Transverse colon (tissue), 4 donors: ENCODE data around the gene LIFR. TPM values are rescaled to one million over a fixed set of nuclear protein-coding genes. Genes with fewer than 3 reads are reported as not detected.
"Not testable (repeated sequence)": the region's sequence is repeated elsewhere in the genome, so short reads cannot be mapped to it uniquely, and the experiment has no call there.

Experiments
- DNase-seq: peaks from one replicate; pipeline ENCODE4 v3.0.0-alpha.2; 2019
- H3K27ac ChIP-seq, 4 donors: fragments of 200-600 bp; sonication (generic); 2 replicates each; pipeline ENCODE4 v1.5.1; 2016 to 2018; ENCODE audit warnings: inconsistent platforms in 4 of 4
- H3K27me3 ChIP-seq: fragments of 200-600 bp; sonication (generic); 2 replicates; pipeline ENCODE4 v1.5.1; 2017; ENCODE audit warnings: inconsistent platforms
- H3K36me3 ChIP-seq, 4 donors: fragments of 200-600 bp; sonication (generic); 2 replicates each; pipeline ENCODE4 v1.5.1; 2017 to 2019; ENCODE audit warnings: inconsistent platforms in 4 of 4
- H3K4me1 ChIP-seq, 4 donors: fragments of 200-600 bp; sonication (generic); 2 replicates each; pipeline ENCODE4 v1.5.1; 2017 to 2020; ENCODE audit warnings: inconsistent platforms in 4 of 4
- H3K4me3 ChIP-seq, 4 donors: fragments of 200-600 bp; sonication (generic); 1 replicate in 1 of 4; 2 replicates in 3 of 4; pipeline versions ENCODE4 v1.5.1 to v1.6.1; 2017 to 2019; ENCODE audit warnings: inconsistent platforms in 4 of 4
- H3K9me3 ChIP-seq, 2 donors: fragments of 200-600 bp; sonication (generic); 2 replicates each; pipeline ENCODE4 v1.5.1; 2017 to 2019; ENCODE audit warnings: inconsistent platforms in 2 of 2
- EP300 ChIP-seq: sonication (generic); formaldehyde crosslinking; IDR thresholded peaks from one replicate; pipeline ENCODE4 v1.6.1; 2017; ENCODE audit warnings: antibody characterized with exemption, low read depth
- POLR2A ChIP-seq: fragments of 450-650 bp; IDR thresholded peaks from one replicate; pipeline ENCODE4 v1.6.1; 2016; ENCODE audit warnings: antibody characterized with exemption, mild to moderate bottlenecking, moderate library complexity
- POLR2AphosphoS5 ChIP-seq, 3 donors: sonication (generic); formaldehyde crosslinking; IDR thresholded peaks; one replicate each; pipeline ENCODE4 v1.6.1; 2016; ENCODE audit warnings: antibody characterized with exemption in 3 of 3
- WGBS, 2 donors: methylation state at CpG; one replicate each; pipeline ENCODE4 v1.1.5; 2018; ENCODE audit warnings: low coverage in 1 of 2; 5-methylcytosine and 5-hydroxymethylcytosine counted together
- in situ Hi-C, 4 donors: fragments of 200-750 bp; cut with MboI; loops; one replicate each; pipeline versions ENCODE4 v1.15.0 to v1.15.1; 2017; ENCODE audit warnings: low sequenced_read_pairs in 3 of 4, low pct_ligation_motif_present in 1 of 4, low pct_unique_long_range_greater_than_20kb in 1 of 4
- intact Hi-C: fragments of 100-400 bp; cut with DNase I; formaldehyde crosslinking; loops from one replicate; pipeline ENCODE4 v1.15.1; 2023; ENCODE audit warnings: low total_unique reads
- total RNA-seq, 4 donors: library from RNA; depleted of rRNA; stranded (reverse); fragments of >200 nt; gene quantifications; one replicate each; pipeline ENCODE4 v1.1.0, GENCODE V29; 2016
- TF ChIP-seq, protein P1 (sequence below), 5 experiments: fragments of 200-600 bp in 3 of 5; fragments of 450-650 bp in 2 of 5; sonication (generic) in 3 of 5; IDR thresholded peaks; 1 replicate in 2 of 5; 2 replicates in 3 of 5; pipeline ENCODE4 v1.5.1; 2016 to 2017; ENCODE audit warnings: antibody characterized with exemption in 5 of 5, inconsistent platforms in 3 of 5, mild to moderate bottlenecking in 2 of 5, moderate library complexity in 1 of 5

LIFR gene
- total RNA-seq, 4 donors from 2014 or later: 4.9 to 28.1 (median 12.8) TPM

GRCh38 chr5:38569180-38569579 is 12.7 kb upstream of the LIFR start:
- in situ Hi-C loops (loop anchor here in 1 of 4 donors (25.0 kb wide), 1 partner anchor 243 kb away; no protein-coding TSS in a partner anchor), intact Hi-C loops (no loop called here)
- DNase-seq: no peak
- Histone ChIP-seq H3K27ac (no peak overlapping the region), H3K9me3 (no peaks in the 10 kb centered on the region), H3K4me1 (no peaks in the 10 kb centered on the region), H3K27me3 (no peaks in the 10 kb centered on the region), H3K4me3 (no peak overlapping the region), H3K36me3 (no peaks in the 10 kb centered on the region)
- no peak for TF ChIP-seq POLR2AphosphoS5 (IDR thresholded peaks at IDR 0.05)
- TF ChIP-seq POLR2A: no peak
- no peak for TF ChIP-seq EP300
- TF ChIP-seq, protein P1, sequence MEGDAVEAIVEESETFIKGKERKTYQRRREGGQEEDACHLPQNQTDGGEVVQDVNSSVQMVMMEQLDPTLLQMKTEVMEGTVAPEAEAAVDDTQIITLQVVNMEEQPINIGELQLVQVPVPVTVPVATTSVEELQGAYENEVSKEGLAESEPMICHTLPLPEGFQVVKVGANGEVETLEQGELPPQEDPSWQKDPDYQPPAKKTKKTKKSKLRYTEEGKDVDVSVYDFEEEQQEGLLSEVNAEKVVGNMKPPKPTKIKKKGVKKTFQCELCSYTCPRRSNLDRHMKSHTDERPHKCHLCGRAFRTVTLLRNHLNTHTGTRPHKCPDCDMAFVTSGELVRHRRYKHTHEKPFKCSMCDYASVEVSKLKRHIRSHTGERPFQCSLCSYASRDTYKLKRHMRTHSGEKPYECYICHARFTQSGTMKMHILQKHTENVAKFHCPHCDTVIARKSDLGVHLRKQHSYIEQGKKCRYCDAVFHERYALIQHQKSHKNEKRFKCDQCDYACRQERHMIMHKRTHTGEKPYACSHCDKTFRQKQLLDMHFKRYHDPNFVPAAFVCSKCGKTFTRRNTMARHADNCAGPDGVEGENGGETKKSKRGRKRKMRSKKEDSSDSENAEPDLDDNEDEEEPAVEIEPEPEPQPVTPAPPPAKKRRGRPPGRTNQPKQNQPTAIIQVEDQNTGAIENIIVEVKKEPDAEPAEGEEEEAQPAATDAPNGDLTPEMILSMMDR (IDR thresholded peaks at IDR 0.05): no peak
- WGBS, 2 donors: 60 to 73% methylated on average over 1 to 3 of the region's 3 CpGs

DNA sequence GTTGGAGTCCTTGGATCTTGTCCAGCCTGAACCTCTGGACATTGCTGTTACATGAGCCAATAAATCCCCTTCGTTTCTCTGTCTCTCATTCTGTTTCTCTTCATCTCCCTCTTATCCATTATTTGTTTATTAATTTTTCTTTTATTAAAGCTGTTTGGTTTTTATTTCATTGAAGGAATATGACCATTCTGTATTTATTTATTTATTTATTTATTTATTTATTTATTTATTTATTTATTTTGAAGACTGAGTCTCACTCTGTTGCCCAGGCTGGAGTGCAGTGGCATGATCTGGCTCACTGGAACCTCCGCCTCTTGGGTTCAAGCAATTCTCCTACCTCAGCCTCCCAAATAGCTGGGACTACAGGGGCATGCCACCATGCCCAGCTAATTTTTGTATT is 10.9 kb upstream of the LIFR start:
- H3K27me3 ChIP-seq, H3K4me3 ChIP-seq, H3K9me3 ChIP-seq, H3K4me1 ChIP-seq, DNase-seq, H3K27ac ChIP-seq, H3K36me3 ChIP-seq, intact Hi-C loops: not testable (repeated sequence)
- in situ Hi-C loops: loop anchor here in 1 of 4 donors (25.0 kb wide), 1 partner anchor 245 kb away; no protein-coding TSS in a partner anchor
- WGBS, 2 donors: 88 to 92% methylated on average over 2 of the region's 2 CpGs

GRCh38 chr5:38563624-38564023 is 7.2 kb upstream of the LIFR start:
- WGBS, 2 donors: 79% methylated on average over 5 of the region's 5 CpGs; no CpG with 5 or more reads in 1 of the 2 donors
- no peak for DNase-seq
- Histone ChIP-seq H3K9me3 (no peaks in the 10 kb centered on the region), H3K27me3 (peaks cover 7% of the 10 kb centered on the region), H3K4me1 (no peaks in the 10 kb centered on the region), H3K36me3 (no peaks in the 10 kb centered on the region), H3K4me3 (no peak overlapping the region), H3K27ac (no peak overlapping the region)
- TF ChIP-seq, protein P1 (IDR thresholded peaks at IDR 0.05): no peak
- intact Hi-C loops: no loop called here
- in situ Hi-C loops: loop anchor here in 1 of 4 donors (25.0 kb wide), 1 partner anchor 249 kb away; no protein-coding TSS in a partner anchor

GRCh38 chr5:38562444-38563210 is 6.2 kb upstream of the LIFR start:
- 63 to 70% methylated on average over 2 to 5 of the region's 5 CpGs for WGBS, 2 donors
- TF ChIP-seq POLR2A: no peak
- TF ChIP-seq, protein P1 (IDR thresholded peaks at IDR 0.05): no peak
- TF ChIP-seq EP300: no peak
- TF ChIP-seq POLR2AphosphoS5 (IDR thresholded peaks at IDR 0.05): no peak
- intact Hi-C loops (no loop called here), in situ Hi-C loops (loop anchor here in 1 of 4 donors (25.0 kb wide), 1 partner anchor 250 kb away; no protein-coding TSS in a partner anchor)
- Histone ChIP-seq H3K27me3 (peaks cover 16% of the 10 kb centered on the region), H3K4me3 (no peak overlapping the region), H3K4me1 (peaks cover 0 to 4% (median 0%) of the 10 kb centered on the region in 4 donors), H3K27ac (no peak overlapping the region), H3K9me3 (no peaks in the 10 kb centered on the region), H3K36me3 (no peaks in the 10 kb centered on the region)
- no peak for DNase-seq
